T-cell (primary cell): ENCODE data around the gene TICAM2. TPM values are rescaled to one million over a fixed set of nuclear protein-coding genes. Genes with fewer than 3 reads are reported as not detected.

Source experiments
- ATAC-seq, 4 experiments: fragments of 200-7000 bp in 3 of 4; fragments of 150-1000 bp in 1 of 4; cut with Tn5 transposase; replicated peaks in 1 of 4; 1 replicate in 3 of 4; 2 replicates in 1 of 4; pipeline ENCODE4 v1.10.0; 2021; ENCODE audit warnings: moderate library complexity in 3 of 4, mild to moderate bottlenecking in 2 of 4, moderate number of reproducible peaks in 1 of 4
- CTCF ChIA-PET, 2 donors: fragments of 300-600 bp; sonication (Branson Sonifier 250); formaldehyde crosslinking; loops; one replicate each; lab custom pipeline; 2022; ENCODE audit warnings: antibody characterized with exemption in 2 of 2; lab: Charles Lee
- POLR2A ChIA-PET, 2 donors: fragments of 300-600 bp; sonication (Branson Sonifier 250); formaldehyde crosslinking; loops; one replicate each; lab custom pipeline; 2022; ENCODE audit warnings: antibody characterized with exemption in 2 of 2; lab: Charles Lee
- DNase-seq, 35 experiments: peaks; one replicate each; pipeline versions ENCODE4 v3.0.0 to v3.0.0-alpha.2; 2013 to 2023
- H3K27ac ChIP-seq: one replicate; pipeline ENCODE4 v1.5.1; 2013; ENCODE audit warnings: low read length
- H3K27me3 ChIP-seq, 2 experiments: replicated peaks in 1 of 2; 1 replicate in 1 of 2; 2 replicates in 1 of 2; pipeline versions ENCODE4 v1.6.1 to v1.7.0; 2013; ENCODE audit warnings: low read length in 1 of 2, mixed read lengths in 1 of 2; ENCODE audit not compliant: control insufficient read depth in 2 of 2, insufficient read depth in 2 of 2; ENCODE audit errors: extremely low read depth in 1 of 2
- H3K36me3 ChIP-seq, 2 donors: 1 replicate in 1 of 2; 2 replicates in 1 of 2; pipeline versions ENCODE4 v1.6.1 to v1.7.0; 2013; ENCODE audit warnings: low read length in 1 of 2; ENCODE audit not compliant: control insufficient read depth in 2 of 2, insufficient read depth in 1 of 2; ENCODE audit errors: extremely low read depth in 1 of 2
- H3K4me1 ChIP-seq, 2 experiments: 1 replicate in 1 of 2; 2 replicates in 1 of 2; pipeline versions ENCODE4 v1.6.1 to v1.7.0; 2013; ENCODE audit warnings: low read length in 2 of 2, mixed read lengths in 1 of 2; ENCODE audit not compliant: insufficient read depth in 2 of 2, control insufficient read depth in 1 of 2; ENCODE audit errors: extremely low read depth in 1 of 2
- H3K4me3 ChIP-seq, 2 donors: 1 replicate in 1 of 2; 2 replicates in 1 of 2; pipeline versions ENCODE4 v1.5.1 to v1.7.0; 2013; ENCODE audit warnings: mild to moderate bottlenecking in 2 of 2, low read length in 1 of 2, moderate library complexity in 1 of 2; ENCODE audit not compliant: control insufficient read depth in 1 of 2; ENCODE audit errors: extremely low read depth in 1 of 2
- H3K9me3 ChIP-seq: 2 replicates; pipeline ENCODE4 v1.7.0; 2013
- H3K27ac Mint-ChIP-seq, 2 donors: one replicate each; pipeline ENCODE4 v1.8.0; 2020 to 2021; ENCODE audit warnings: mild to moderate bottlenecking in 2 of 2, mixed read lengths in 2 of 2
- H3K27me3 Mint-ChIP-seq, 2 donors: one replicate each; pipeline ENCODE4 v1.8.0; 2021 to 2022; ENCODE audit warnings: mixed read lengths in 2 of 2
- H3K36me3 Mint-ChIP-seq: one replicate; pipeline ENCODE4 v1.8.0; 2021; ENCODE audit warnings: mixed read lengths
- H3K4me1 Mint-ChIP-seq, 3 donors: one replicate each; pipeline ENCODE4 v1.8.0; 2020 to 2022; ENCODE audit warnings: mixed read lengths in 3 of 3, mild to moderate bottlenecking in 1 of 3
- H3K4me3 Mint-ChIP-seq, 3 donors: one replicate each; pipeline ENCODE4 v1.8.0; 2020 to 2022; ENCODE audit warnings: mild to moderate bottlenecking in 3 of 3, mixed read lengths in 3 of 3, moderate library complexity in 3 of 3
- H3K9me3 Mint-ChIP-seq, 3 donors: one replicate each; pipeline ENCODE4 v1.8.0; 2020 to 2022; ENCODE audit warnings: mixed read lengths in 3 of 3
- WGBS: methylation state at CpG from one replicate; pipeline ENCODE4 v1.1.5; 2013; ENCODE audit warnings: missing lambda C conversion rate; ENCODE audit not compliant: insufficient coverage; 5-methylcytosine and 5-hydroxymethylcytosine counted together
- total RNA-seq, 35 experiments: library from RNA in 6 of 35; stranded (reverse) in 6 of 35; fragments of 120-200 nt in 1 of 35; gene quantifications; one replicate each; pipeline versions ENCODE4 v1.2.1 to v1.2.4 and lab custom pipeline; 2013 to 2026

Gene TICAM2
- total RNA-seq, 5 donors from 2014 or later (not counting 1 experiment from before 2014, with no cell fraction given), result 0.51 to 1.7 (median 0.82) TPM

GRCh38 chr5:115573133-115573532 lies 29.1 kb downstream of the TICAM2 start:
- Histone ChIP-seq H3K4me3 (no peak overlapping the region), H3K27me3 (no peaks in the 10 kb centered on the region), H3K9me3 (no peaks in the 10 kb centered on the region), H3K27ac (no peak overlapping the region), H3K36me3 (no peaks in the 10 kb centered on the region), H3K4me1 (no peaks in the 10 kb centered on the region)
- WGBS, result no CpG with 5 or more reads among the region's 2 CpGs
- Mint-ChIP-seq H3K27ac (no peak overlapping the region), H3K36me3 (no peaks in the 10 kb centered on the region), H3K27me3 (peaks cover 0 to 5% of the 10 kb centered on the region in 2 donors), H3K9me3 (no peaks in the 10 kb centered on the region), H3K4me3 (no peak overlapping the region), H3K4me1 (peaks cover 0 to 2% (median 2%) of the 10 kb centered on the region in 3 donors)
- DNase-seq, result no peak
- no peak for ATAC-seq
- ChIA-PET POLR2A (no interaction called here), CTCF (interaction anchor here (0.8 to 9.3 kb wide), 7 partner anchors 9 to 1961 kb away, joined by 3 to 169 read pairs (median 5); partner anchors contain the start of gene FEM1C (in 1 of the 2))

GRCh38 chr5:115571441-115571878 lies 30.8 kb downstream of the TICAM2 start:
- H3K27ac Mint-ChIP-seq, result no peak overlapping the region
- Histone ChIP-seq H3K9me3 (no peaks in the 10 kb centered on the region), H3K4me3 (no peak overlapping the region), H3K27ac (no peak overlapping the region), H3K4me1 (no peaks in the 10 kb centered on the region), H3K36me3 (no peaks in the 10 kb centered on the region), H3K27me3 (no peaks in the 10 kb centered on the region)
- DNase-seq (no peak), ATAC-seq (no peak)
- H3K9me3 Mint-ChIP-seq, result no peaks in the 10 kb centered on the region
- H3K4me1 Mint-ChIP-seq, result peaks cover 0 to 2% (median 2%) of the 10 kb centered on the region in 3 donors
- H3K27me3 Mint-ChIP-seq, result peaks cover 0 to 5% of the 10 kb centered on the region in 2 donors
- ChIA-PET POLR2A (no interaction called here), CTCF (interaction anchor here (0.6 to 9.3 kb wide), 6 partner anchors 10 to 307 kb away, joined by 3 to 169 read pairs (median 3); no protein-coding TSS in a partner anchor)
- H3K36me3 Mint-ChIP-seq, result no peaks in the 10 kb centered on the region
- H3K4me3 Mint-ChIP-seq, result no peak overlapping the region
- WGBS, result 100% methylated on average over 3 of the region's 5 CpGs

- Histone ChIP-seq H3K27me3 (peaks cover 0 to 7% of the 10 kb centered on the region in 2 experiments), H3K27ac (no peak overlapping the region), H3K36me3 (no peaks in the 10 kb centered on the region), H3K9me3 (no peaks in the 10 kb centered on the region), H3K4me1 (no peaks in the 10 kb centered on the region), H3K4me3 (no peak overlapping the region)
- CTCF ChIA-PET, result interaction anchor here in 1 of 2 donors (1.6 kb wide), 1 partner anchor 10 kb away, joined by 5 read pairs; no protein-coding TSS in a partner anchor
- Mint-ChIP-seq H3K4me3 (no peak overlapping the region), H3K27me3 (peaks cover 0 to 9% of the 10 kb centered on the region in 2 donors), H3K4me1 (no peaks in the 10 kb centered on the region), H3K27ac (no peak overlapping the region), H3K9me3 (no peaks in the 10 kb centered on the region), H3K36me3 (no peaks in the 10 kb centered on the region)
- no CpG with 5 or more reads among the region's 1 CpG for WGBS
- DNase-seq (no peak), ATAC-seq (no peak)
- POLR2A ChIA-PET, result no interaction called here
Measured at GRCh38 chr5:115568668-115569067, 33.6 kb downstream of the TICAM2 start.

GRCh38 chr5:115565233-115565632 lies 37.0 kb downstream of the TICAM2 start:
- no peak overlapping the region for H3K27ac Mint-ChIP-seq
- Histone ChIP-seq H3K4me3 (no peak overlapping the region), H3K9me3 (no peaks in the 10 kb centered on the region), H3K27ac (no peak overlapping the region), H3K36me3 (no peaks in the 10 kb centered on the region), H3K27me3 (peaks cover 0 to 7% of the 10 kb centered on the region in 2 experiments), H3K4me1 (no peaks in the 10 kb centered on the region)
- ATAC-seq (no peak), DNase-seq (no peak)
- CTCF ChIA-PET, result no interaction called here
- no peaks in the 10 kb centered on the region for H3K36me3 Mint-ChIP-seq
- no peak overlapping the region for H3K4me3 Mint-ChIP-seq
- WGBS, result 100% methylated on average over 1 of the region's 2 CpGs
- H3K27me3 Mint-ChIP-seq, result peaks cover under 1 to 16% of the 10 kb centered on the region in 2 donors
- H3K4me1 Mint-ChIP-seq, result no peaks in the 10 kb centered on the region
- no peaks in the 10 kb centered on the region for H3K9me3 Mint-ChIP-seq
- POLR2A ChIA-PET, result no interaction called here

- Histone ChIP-seq H3K27ac (no peak overlapping the region), H3K4me3 (no peak overlapping the region), H3K27me3 (peaks cover 0 to 7% of the 10 kb centered on the region in 2 experiments), H3K4me1 (no peaks in the 10 kb centered on the region), H3K9me3 (no peaks in the 10 kb centered on the region), H3K36me3 (no peaks in the 10 kb centered on the region)
- ChIA-PET CTCF (interaction anchor here in 1 of 2 donors (0.5 kb wide), 1 partner anchor 14 kb away, joined by 3 read pairs; no protein-coding TSS in a partner anchor), POLR2A (interaction anchor here in 1 of 2 donors (0.6 kb wide), 1 partner anchor 33 kb away, joined by 10 read pairs; no protein-coding TSS in a partner anchor)
- peaks cover 3 to 20% of the 10 kb centered on the region in 2 donors for H3K27me3 Mint-ChIP-seq
- H3K36me3 Mint-ChIP-seq, result no peaks in the 10 kb centered on the region
- ATAC-seq (no peak), DNase-seq (no peak)
- no peak overlapping the region for H3K4me3 Mint-ChIP-seq
- no peaks in the 10 kb centered on the region for H3K9me3 Mint-ChIP-seq
- WGBS, result no CpG with 5 or more reads among the region's 3 CpGs
- no peak overlapping the region for H3K27ac Mint-ChIP-seq
- peaks cover 0 to 12% (median 0%) of the 10 kb centered on the region in 3 donors for H3K4me1 Mint-ChIP-seq
Measured at GRCh38 chr5:115561176-115561575, 41.1 kb downstream of the TICAM2 start.

GRCh38 chr5:115559524-115559923 lies 42.8 kb downstream of the TICAM2 start:
- Histone ChIP-seq H3K9me3 (no peaks in the 10 kb centered on the region), H3K27ac (no peak overlapping the region), H3K4me3 (no peak overlapping the region), H3K27me3 (no peaks in the 10 kb centered on the region), H3K4me1 (no peaks in the 10 kb centered on the region), H3K36me3 (no peaks in the 10 kb centered on the region)
- no peaks in the 10 kb centered on the region for H3K9me3 Mint-ChIP-seq
- peaks cover 3 to 17% of the 10 kb centered on the region in 2 donors for H3K27me3 Mint-ChIP-seq
- DNase-seq (no peak), ATAC-seq (no peak)
- CTCF ChIA-PET, result interaction anchor here (0.9 to 1.2 kb wide), 3 partner anchors 9 to 241 kb away, joined by 3 to 5 read pairs (median 4); no protein-coding TSS in a partner anchor
- H3K4me3 Mint-ChIP-seq, result no peak overlapping the region
- H3K4me1 Mint-ChIP-seq, result peaks cover 0 to 12% (median 0%) of the 10 kb centered on the region in 3 donors
- no peak overlapping the region for H3K27ac Mint-ChIP-seq
- H3K36me3 Mint-ChIP-seq, result no peaks in the 10 kb centered on the region
- POLR2A ChIA-PET, result no interaction called here
